ENCODE results near the gene PTPRN2.

DNA sequence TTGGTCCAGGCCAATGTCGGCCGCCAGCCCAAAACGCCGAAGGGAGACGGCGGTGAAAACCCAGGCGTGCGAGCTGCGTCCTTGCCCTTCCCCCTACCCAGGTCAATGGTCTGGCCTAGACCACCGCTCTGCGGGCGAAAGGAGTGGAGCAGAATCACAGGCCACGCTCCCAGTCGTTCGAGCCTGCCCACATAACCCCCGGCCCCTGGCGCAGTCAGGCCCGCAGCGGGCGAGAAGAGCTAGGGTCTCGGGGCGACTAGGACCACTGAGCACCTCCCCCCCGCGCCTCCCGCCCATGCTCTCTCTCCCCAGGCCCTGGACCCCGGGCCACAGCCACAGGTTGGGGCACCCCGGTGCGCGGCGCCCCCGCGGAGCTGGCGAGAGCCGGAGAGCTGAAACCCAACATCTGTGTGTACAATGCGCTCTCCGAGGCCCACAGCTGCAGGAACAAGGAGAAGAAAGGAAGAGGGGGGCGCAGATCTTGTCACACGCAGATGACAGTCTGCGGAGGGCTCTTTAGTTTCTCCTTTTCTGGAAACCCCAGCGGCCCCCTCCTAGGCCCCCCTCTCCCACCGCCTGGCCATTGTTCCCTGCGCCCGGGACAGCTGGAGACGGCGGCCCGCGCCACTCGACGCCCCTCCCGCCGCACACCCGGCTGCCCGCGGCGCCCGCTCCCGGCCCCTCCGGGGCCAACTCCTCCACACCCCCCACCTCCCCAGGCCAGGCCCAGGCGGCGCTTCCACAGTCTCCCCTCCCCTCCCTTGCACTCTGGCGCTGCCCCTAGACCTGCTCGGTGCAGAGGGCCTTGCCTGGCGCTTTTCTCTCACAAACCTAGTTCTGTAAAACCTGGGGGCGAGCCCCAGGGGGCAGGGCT is 895.8 kb downstream of the PTPRN2 start:
- TF ChIP-seq CTCF (IDR thresholded peaks at IDR 0.05; ENCODE audit: low read depth, low read length) (no peak), MYC (IDR thresholded peaks at IDR 0.05; ENCODE audit: low read depth, low read length) (no peak)
